Measurements from ENCODE around the gene SLC9A6. TPM values are rescaled to one million over a fixed set of nuclear protein-coding genes. Genes with fewer than 3 reads are reported as not detected.
A peak's percentile ranks its signal among the peaks of the same experiment; 100 is the strongest.

Gene SLC9A6
- total RNA-seq, 1 donor from 2014 or later: 16.7 TPM

- TF ChIP-seq, protein P1, sequence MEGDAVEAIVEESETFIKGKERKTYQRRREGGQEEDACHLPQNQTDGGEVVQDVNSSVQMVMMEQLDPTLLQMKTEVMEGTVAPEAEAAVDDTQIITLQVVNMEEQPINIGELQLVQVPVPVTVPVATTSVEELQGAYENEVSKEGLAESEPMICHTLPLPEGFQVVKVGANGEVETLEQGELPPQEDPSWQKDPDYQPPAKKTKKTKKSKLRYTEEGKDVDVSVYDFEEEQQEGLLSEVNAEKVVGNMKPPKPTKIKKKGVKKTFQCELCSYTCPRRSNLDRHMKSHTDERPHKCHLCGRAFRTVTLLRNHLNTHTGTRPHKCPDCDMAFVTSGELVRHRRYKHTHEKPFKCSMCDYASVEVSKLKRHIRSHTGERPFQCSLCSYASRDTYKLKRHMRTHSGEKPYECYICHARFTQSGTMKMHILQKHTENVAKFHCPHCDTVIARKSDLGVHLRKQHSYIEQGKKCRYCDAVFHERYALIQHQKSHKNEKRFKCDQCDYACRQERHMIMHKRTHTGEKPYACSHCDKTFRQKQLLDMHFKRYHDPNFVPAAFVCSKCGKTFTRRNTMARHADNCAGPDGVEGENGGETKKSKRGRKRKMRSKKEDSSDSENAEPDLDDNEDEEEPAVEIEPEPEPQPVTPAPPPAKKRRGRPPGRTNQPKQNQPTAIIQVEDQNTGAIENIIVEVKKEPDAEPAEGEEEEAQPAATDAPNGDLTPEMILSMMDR (IDR thresholded peaks at IDR 0.05): no peak
- DNase-seq (peak; percentile 72), ATAC-seq (ENCODE audit: low read depth) (peak; percentile 93)
- intact Hi-C loops (cut with micrococcal nuclease): loop anchor here (1.0 to 10.0 kb wide), 7 partner anchors 12 to 1169 kb away; partner anchors contain the start of genes HTATSF1, MAP7D3, RTL8A and SLC9A6
- CTCF ChIA-PET: interaction anchor here (1.2 kb wide), 1 partner anchor 11 kb away, joined by 3 read pairs; the partner anchor contains the start of gene SLC9A6
- Mint-ChIP-seq H3K9me3 (no peaks in the 10 kb centered on the region), H3K4me1 (peaks cover 27% of the 10 kb centered on the region), H3K27ac (peak within 1 kb of the TSS; percentile 97), H3K27me3 (no peaks in the 10 kb centered on the region), H3K36me3 (ENCODE audit: low read depth) (peaks cover 11% of the 10 kb centered on the region), H3K4me3 (peak within 1 kb of the TSS; percentile 99)
- POLR2A ChIA-PET: interaction anchor here (0.7 to 2.5 kb wide), 6 partner anchors 11 to 1166 kb away, joined by 3 to 14 read pairs (median 3); partner anchors contain the start of genes SLC9A6 and SMIM10L2A
These were observed 11.5 kb upstream of the SLC9A6 start, which contains the start of gene MMGT1 for GRCh38 chrX:135973548-135974278. MMGT1 (minus strand) TSS chrX:135973988; CDS start chrX:135973675, 313 bp downstream.

DNA sequence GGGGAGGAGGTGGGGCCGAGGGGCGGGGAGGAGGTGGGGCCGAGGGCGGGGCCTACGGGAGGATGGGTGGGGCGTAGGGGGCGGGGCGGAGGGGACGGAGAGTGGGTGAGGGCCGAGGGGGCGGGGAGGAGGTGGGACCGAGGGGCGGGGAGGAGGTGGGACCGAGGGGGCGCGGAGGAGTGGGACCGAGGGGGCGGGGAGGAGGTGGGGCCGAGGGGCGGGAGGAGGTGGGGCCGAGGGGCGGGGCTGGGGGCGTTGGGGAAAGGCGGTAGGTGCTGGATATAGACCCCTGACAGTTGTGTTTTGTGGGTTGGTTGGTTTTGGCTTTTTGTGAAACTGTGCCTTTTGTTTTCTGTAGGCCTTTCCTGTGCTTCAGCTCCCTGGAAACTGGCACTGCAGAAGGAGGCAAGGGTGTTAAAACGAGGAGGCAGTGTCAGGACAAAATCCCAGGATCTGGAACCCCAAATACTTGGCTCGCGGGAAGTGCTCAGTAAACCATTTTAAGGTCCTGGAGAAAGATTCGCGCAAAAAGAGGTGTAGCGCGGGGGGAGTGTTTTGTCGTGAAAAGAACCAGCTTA, 10.9 kb upstream of the SLC9A6 start:
- H3K36me3 Mint-ChIP-seq (ENCODE audit: low read depth): peaks cover 8% of the 10 kb centered on the region
- ChIA-PET CTCF (interaction anchor here (0.8 to 1.2 kb wide), 2 partner anchors 11 kb away, joined by 3 read pairs; partner anchors contain the start of gene SLC9A6), POLR2A (interaction anchor here (0.5 to 2.5 kb wide), 3 partner anchors 10 to 1166 kb away, joined by 3 to 15 read pairs (median 14); partner anchors contain the start of gene SLC9A6)
- peak; percentile 36 for DNase-seq
- H3K4me3 Mint-ChIP-seq: peak overlapping the region; percentile 78
- ATAC-seq (ENCODE audit: low read depth): peak; percentile 49
- TF ChIP-seq, protein P1 (IDR thresholded peaks at IDR 0.05): no peak
- intact Hi-C loops (cut with micrococcal nuclease): loop anchor here (1.0 to 10.0 kb wide), 7 partner anchors 11 to 1170 kb away; partner anchors contain the start of genes HTATSF1, MAP7D3, RTL8A and SLC9A6
- no peaks in the 10 kb centered on the region for H3K27me3 Mint-ChIP-seq
- H3K4me1 Mint-ChIP-seq: peaks cover 27% of the 10 kb centered on the region
- H3K27ac Mint-ChIP-seq: no peak overlapping the region
- H3K9me3 Mint-ChIP-seq: no peaks in the 10 kb centered on the region

DNA sequence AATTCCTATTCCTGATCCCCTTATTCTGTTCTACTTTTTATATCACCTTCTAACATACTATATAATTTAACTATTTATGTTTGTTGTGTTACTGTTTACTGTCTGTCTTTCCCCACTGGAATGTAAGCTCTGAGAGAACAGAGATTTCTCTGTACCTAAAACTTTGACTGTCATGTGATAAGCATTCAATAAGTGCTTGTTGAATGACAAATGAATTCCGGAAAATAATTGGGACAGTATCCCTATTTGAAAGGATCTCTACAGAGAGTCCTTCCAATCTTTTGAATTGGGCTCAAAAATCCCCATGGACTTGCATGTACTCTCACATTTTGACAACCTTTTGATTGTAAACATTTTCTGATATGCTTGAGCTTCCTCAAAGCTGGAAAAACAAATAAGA, 9.8 kb upstream of the SLC9A6 start:
- no peaks in the 10 kb centered on the region for H3K27me3 Mint-ChIP-seq
- DNase-seq (no peak), ATAC-seq (ENCODE audit: low read depth) (no peak)
- H3K36me3 Mint-ChIP-seq (ENCODE audit: low read depth): peaks cover 7% of the 10 kb centered on the region
- ChIA-PET CTCF (interaction anchor here (0.8 kb wide), 1 partner anchor 10 kb away, joined by 3 read pairs; the partner anchor contains the start of gene SLC9A6), POLR2A (interaction anchor here (0.5 to 2.5 kb wide), 2 partner anchors 9 to 906 kb away, joined by 5 to 14 read pairs; partner anchors contain the start of gene SLC9A6)
- no peaks in the 10 kb centered on the region for H3K9me3 Mint-ChIP-seq
- no peak overlapping the region for H3K27ac Mint-ChIP-seq
- intact Hi-C loops (cut with micrococcal nuclease): loop anchor here (2.0 to 10.0 kb wide), 3 partner anchors 275 to 1171 kb away; partner anchors contain the start of genes HTATSF1 and MAP7D3
- H3K4me1 Mint-ChIP-seq: peaks cover 27% of the 10 kb centered on the region
- H3K4me3 Mint-ChIP-seq: no peak overlapping the region
- TF ChIP-seq, protein P1 (IDR thresholded peaks at IDR 0.05): no peak

DNA sequence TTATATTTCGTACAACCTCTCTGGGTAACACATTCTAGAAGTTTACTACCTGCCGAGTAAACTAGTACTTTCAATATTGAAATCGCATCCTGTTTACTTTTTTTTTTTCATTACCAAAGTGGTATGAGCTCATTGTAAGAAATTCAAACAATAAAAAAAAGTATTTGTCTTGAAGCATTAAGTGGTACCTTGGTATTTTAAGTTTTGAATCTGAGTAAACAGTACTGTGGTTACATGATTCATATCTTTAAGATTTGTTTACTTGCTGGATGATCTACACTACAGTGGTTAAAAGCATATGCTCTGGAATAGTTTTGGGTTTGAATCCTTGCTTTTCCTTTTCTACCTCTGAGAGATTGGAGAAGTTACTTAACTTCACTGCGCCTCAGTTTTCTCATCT, 7.6 kb upstream of the SLC9A6 start:
- ATAC-seq (ENCODE audit: low read depth) (no peak), DNase-seq (no peak)
- H3K27me3 Mint-ChIP-seq: no peaks in the 10 kb centered on the region
- H3K36me3 Mint-ChIP-seq (ENCODE audit: low read depth): peaks cover 6% of the 10 kb centered on the region
- no peak overlapping the region for H3K27ac Mint-ChIP-seq
- H3K9me3 Mint-ChIP-seq: no peaks in the 10 kb centered on the region
- CTCF ChIA-PET: no interaction called here
- H3K4me1 Mint-ChIP-seq: peaks cover 20% of the 10 kb centered on the region
- TF ChIP-seq, protein P1 (IDR thresholded peaks at IDR 0.05): no peak
- POLR2A ChIA-PET: no interaction called here
- intact Hi-C loops (cut with micrococcal nuclease): loop anchor here (10.0 kb wide), 1 partner anchor 1173 kb away; a partner anchor contains a TSS
- no peak overlapping the region for H3K4me3 Mint-ChIP-seq

Measured in activated B cell treated with CpG ODN at 0.5 μM for 24 hours (primary cell).